ENCODE results near the gene CFAP299. TPM values are rescaled to one million over a fixed set of nuclear protein-coding genes. Genes with fewer than 3 reads are reported as not detected.

The CFAP299 gene
- total RNA-seq, 1 donor from 2014 or later: not detected

GRCh38 chr4:80613470-80613869 is 277.9 kb downstream of the CFAP299 start:
- Mint-ChIP-seq H3K4me3 (ENCODE audit: unreplicated experiment) (no peak overlapping the region), H3K4me1 (ENCODE audit: unreplicated experiment) (no peaks in the 10 kb centered on the region), H3K9me3 (ENCODE audit: unreplicated experiment) (no peaks in the 10 kb centered on the region), H3K36me3 (ENCODE audit: low read depth, unreplicated experiment) (no peaks in the 10 kb centered on the region), H3K27me3 (ENCODE audit: unreplicated experiment) (no peaks in the 10 kb centered on the region), H3K27ac (ENCODE audit: unreplicated experiment) (no peak overlapping the region)
- DNase-seq (ENCODE audit: low spot score): no peak
- TF ChIP-seq CTCF (IDR thresholded peaks at IDR 0.05; ENCODE audit: unreplicated experiment): no peak

DNA sequence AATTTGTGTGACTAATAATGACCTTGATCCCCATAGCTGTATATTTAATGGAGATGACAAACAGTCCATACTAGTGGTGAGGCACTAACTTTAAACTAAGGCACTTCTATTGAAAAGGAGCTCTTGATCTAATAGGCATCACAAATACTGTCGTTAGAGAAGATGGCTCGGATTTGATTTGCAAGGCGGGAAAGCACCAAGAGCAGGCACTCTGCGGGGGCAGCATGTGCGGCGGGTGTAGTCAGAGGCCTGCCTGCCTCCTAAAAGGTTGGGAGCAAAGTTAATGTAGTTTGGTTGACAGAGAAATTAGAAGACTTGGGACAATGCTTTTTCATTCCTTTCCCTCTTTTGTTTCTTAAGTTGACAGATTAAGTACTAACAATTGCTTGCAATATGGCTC is 278.8 kb downstream of the CFAP299 start:
- Mint-ChIP-seq H3K4me3 (ENCODE audit: unreplicated experiment) (no peak overlapping the region), H3K27ac (ENCODE audit: unreplicated experiment) (no peak overlapping the region), H3K27me3 (ENCODE audit: unreplicated experiment) (no peaks in the 10 kb centered on the region), H3K36me3 (ENCODE audit: low read depth, unreplicated experiment) (no peaks in the 10 kb centered on the region), H3K4me1 (ENCODE audit: unreplicated experiment) (no peaks in the 10 kb centered on the region), H3K9me3 (ENCODE audit: unreplicated experiment) (no peaks in the 10 kb centered on the region)
- no peak for DNase-seq (ENCODE audit: low spot score)
- TF ChIP-seq CTCF (IDR thresholded peaks at IDR 0.05; ENCODE audit: unreplicated experiment): no peak

DNA sequence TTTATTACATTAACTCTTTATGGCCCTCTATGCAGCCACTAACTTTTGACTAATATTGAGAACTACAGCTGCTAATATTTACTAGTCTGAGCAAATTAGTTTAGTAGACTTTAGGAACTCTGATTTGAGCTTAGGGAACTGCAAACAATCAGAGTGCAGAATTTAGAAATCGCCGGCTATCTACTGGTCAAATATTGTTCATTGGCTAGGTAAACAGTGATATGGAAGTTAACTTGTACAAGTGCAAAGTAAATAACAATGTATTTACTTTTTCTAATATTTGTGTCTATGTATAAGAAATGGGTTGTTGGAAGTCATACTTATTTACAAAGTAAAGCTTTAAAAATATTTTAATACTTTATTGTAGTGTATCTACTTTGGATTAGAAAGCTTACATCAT is 279.6 kb downstream of the CFAP299 start:
- Mint-ChIP-seq H3K4me1 (ENCODE audit: unreplicated experiment) (no peaks in the 10 kb centered on the region), H3K27ac (ENCODE audit: unreplicated experiment) (no peak overlapping the region), H3K27me3 (ENCODE audit: unreplicated experiment) (no peaks in the 10 kb centered on the region), H3K36me3 (ENCODE audit: low read depth, unreplicated experiment) (no peaks in the 10 kb centered on the region), H3K4me3 (ENCODE audit: unreplicated experiment) (no peak overlapping the region), H3K9me3 (ENCODE audit: unreplicated experiment) (no peaks in the 10 kb centered on the region)
- DNase-seq (ENCODE audit: low spot score): no peak
- no peak for TF ChIP-seq CTCF (IDR thresholded peaks at IDR 0.05; ENCODE audit: unreplicated experiment)

GRCh38 chr4:80619070-80619674 is 283.6 kb downstream of the CFAP299 start:
- Mint-ChIP-seq H3K27ac (ENCODE audit: unreplicated experiment) (no peak overlapping the region), H3K36me3 (ENCODE audit: low read depth, unreplicated experiment) (no peaks in the 10 kb centered on the region), H3K27me3 (ENCODE audit: unreplicated experiment) (no peaks in the 10 kb centered on the region), H3K9me3 (ENCODE audit: unreplicated experiment) (no peaks in the 10 kb centered on the region), H3K4me1 (ENCODE audit: unreplicated experiment) (no peaks in the 10 kb centered on the region), H3K4me3 (ENCODE audit: unreplicated experiment) (no peak overlapping the region)
- DNase-seq (ENCODE audit: low spot score): peak; percentile 6
- peak; percentile 46 for TF ChIP-seq CTCF (IDR thresholded peaks at IDR 0.05; ENCODE audit: unreplicated experiment)

GRCh38 chr4:80631861-80632260 is 296.3 kb downstream of the CFAP299 start:
- Mint-ChIP-seq H3K4me3 (ENCODE audit: unreplicated experiment) (no peak overlapping the region), H3K27me3 (ENCODE audit: unreplicated experiment) (peaks cover 1% of the 10 kb centered on the region), H3K4me1 (ENCODE audit: unreplicated experiment) (no peaks in the 10 kb centered on the region), H3K36me3 (ENCODE audit: low read depth, unreplicated experiment) (no peaks in the 10 kb centered on the region), H3K27ac (ENCODE audit: unreplicated experiment) (no peak overlapping the region), H3K9me3 (ENCODE audit: unreplicated experiment) (no peaks in the 10 kb centered on the region)
- no peak for TF ChIP-seq CTCF (IDR thresholded peaks at IDR 0.05; ENCODE audit: unreplicated experiment)
- no peak for DNase-seq (ENCODE audit: low spot score)

All from endothelial cell (in vitro differentiated cells).